ENCODE results near the gene CTNNBIP1. TPM values are rescaled to one million over a fixed set of nuclear protein-coding genes. Genes with fewer than 3 reads are reported as not detected.
A peak's percentile ranks its signal among the peaks of the same experiment; 100 is the strongest.

Gene CTNNBIP1
- total and polyA plus RNA-seq, 2 donors (not counting 1 experiment from before 2014, with no cell fraction given): 6.9 to 8.7 TPM

GRCh38 chr1:9903801-9904527, 6.1 kb downstream of the CTNNBIP1 start:
- H3K9ac ChIP-seq (ENCODE audit: low read length): no peak overlapping the region
- H3K9me3 ChIP-seq (ENCODE audit: control extremely low read depth in 1 of 3, control insufficient read depth in 2 of 3, insufficient read depth in 1 of 3, low read length in 2 of 3): no peaks in the 10 kb centered on the region
- DNase-seq (no peak), ATAC-seq (ENCODE audit: low read depth) (no peak)
- TF ChIP-seq CTCF (IDR thresholded peaks at IDR 0.05): no peak
- TF ChIP-seq EZH2 (IDR thresholded peaks at IDR 0.05; ENCODE audit: borderline replicate concordance, insufficient read depth, low read depth, low read length, poor library complexity, severe bottlenecking): no peak
- WGBS (ENCODE audit: insufficient coverage): 85% methylated on average over 4 of the region's 9 CpGs
- H3K36me3 ChIP-seq (replicated peaks in 1 of 2; ENCODE audit: control extremely low read depth in 1 of 2, control insufficient read depth in 1 of 2, extremely low read depth in 1 of 2, insufficient read depth in 2 of 2, low read length in 1 of 2): peaks cover 0 to 1% of the 10 kb centered on the region in 2 experiments
- ChIA-PET CTCF (interaction anchor here (0.5 to 1.1 kb wide), 2 partner anchors 36 to 50 kb away, joined by 3 to 4 read pairs; no protein-coding TSS in a partner anchor), POLR2A (interaction anchor here (0.6 kb wide), 2 partner anchors 12 to 1317 kb away, joined by 3 read pairs; no protein-coding TSS in a partner anchor)
- intact Hi-C loops (cut with micrococcal nuclease): no loop called here
- H3K4me2 ChIP-seq (replicated peaks; ENCODE audit: low read depth, low read length, poor library complexity, severe bottlenecking): no peak overlapping the region
- H3K4me1 ChIP-seq (ENCODE audit: control insufficient read depth in 2 of 2, insufficient read depth in 2 of 2, low read length in 2 of 2): peaks cover 13 to 19% of the 10 kb centered on the region in 2 donors
- Mint-ChIP-seq H3K9me3 (ENCODE audit: insufficient read depth) (no peaks in the 10 kb centered on the region), H3K27me3 (no peaks in the 10 kb centered on the region), H3K4me3 (no peak overlapping the region), H3K4me1 (peaks cover 20% of the 10 kb centered on the region), H3K27ac (no peak overlapping the region)
- no peak overlapping the region for H2AFZ ChIP-seq (ENCODE audit: insufficient read depth, low read depth, low read length, poor library complexity, severe bottlenecking)
- no peaks in the 10 kb centered on the region for H3K27me3 ChIP-seq (replicated peaks in 1 of 4; ENCODE audit: control extremely low read depth in 1 of 4, control insufficient read depth in 3 of 4, insufficient read depth in 4 of 4, low read length in 3 of 4)
- no peak overlapping the region for H3K27ac ChIP-seq (ENCODE audit: low read length in 2 of 2)
- no peak overlapping the region for H3K4me3 ChIP-seq (ENCODE audit: control extremely low read depth in 1 of 5, extremely low read depth in 1 of 5, insufficient read depth in 1 of 5, low read depth in 2 of 5, low read length in 4 of 5)
- H4K20me1 ChIP-seq (ENCODE audit: control insufficient read depth, insufficient read depth, low read length, poor library complexity, severe bottlenecking): no peaks in the 10 kb centered on the region
- peaks cover 36% of the 10 kb centered on the region for H3K79me2 ChIP-seq (ENCODE audit: control insufficient read depth, insufficient read depth, low read length)

GRCh38 chr1:9902060-9902452, 8.0 kb downstream of the CTNNBIP1 start:
- H2AFZ ChIP-seq (ENCODE audit: insufficient read depth, low read depth, low read length, poor library complexity, severe bottlenecking): no peak overlapping the region
- Mint-ChIP-seq H3K27ac (peak overlapping the region; percentile 6), H3K27me3 (no peaks in the 10 kb centered on the region), H3K4me1 (peaks cover 16% of the 10 kb centered on the region), H3K4me3 (no peak overlapping the region), H3K9me3 (ENCODE audit: insufficient read depth) (no peaks in the 10 kb centered on the region)
- ATAC-seq (ENCODE audit: low read depth) (no peak), DNase-seq (no peak)
- no peaks in the 10 kb centered on the region for H4K20me1 ChIP-seq (ENCODE audit: control insufficient read depth, insufficient read depth, low read length, poor library complexity, severe bottlenecking)
- intact Hi-C loops (cut with micrococcal nuclease): no loop called here
- H3K27ac ChIP-seq (ENCODE audit: low read length in 2 of 2): no peak overlapping the region
- H3K36me3 ChIP-seq (replicated peaks in 1 of 2; ENCODE audit: control extremely low read depth in 1 of 2, control insufficient read depth in 1 of 2, extremely low read depth in 1 of 2, insufficient read depth in 2 of 2, low read length in 1 of 2): peaks cover 0 to 1% of the 10 kb centered on the region in 2 experiments
- H3K79me2 ChIP-seq (ENCODE audit: control insufficient read depth, insufficient read depth, low read length): peaks cover 36% of the 10 kb centered on the region
- H3K9me3 ChIP-seq (ENCODE audit: control extremely low read depth in 1 of 3, control insufficient read depth in 2 of 3, insufficient read depth in 1 of 3, low read length in 2 of 3): no peaks in the 10 kb centered on the region
- WGBS (ENCODE audit: insufficient coverage): 98% methylated on average over 6 of the region's 6 CpGs
- CTCF ChIA-PET: no interaction called here
- peaks cover 12 to 16% of the 10 kb centered on the region in 2 donors for H3K4me1 ChIP-seq (ENCODE audit: control insufficient read depth in 2 of 2, insufficient read depth in 2 of 2, low read length in 2 of 2)
- no peak overlapping the region for H3K9ac ChIP-seq (ENCODE audit: low read length)
- H3K27me3 ChIP-seq (replicated peaks in 1 of 4; ENCODE audit: control extremely low read depth in 1 of 4, control insufficient read depth in 3 of 4, insufficient read depth in 4 of 4, low read length in 3 of 4): no peaks in the 10 kb centered on the region
- H3K4me3 ChIP-seq (ENCODE audit: control extremely low read depth in 1 of 5, extremely low read depth in 1 of 5, insufficient read depth in 1 of 5, low read depth in 2 of 5, low read length in 4 of 5): no peak overlapping the region
- no peak for TF ChIP-seq CTCF (IDR thresholded peaks at IDR 0.05)
- no peak for TF ChIP-seq EZH2 (IDR thresholded peaks at IDR 0.05; ENCODE audit: borderline replicate concordance, insufficient read depth, low read depth, low read length, poor library complexity, severe bottlenecking)
- POLR2A ChIA-PET: no interaction called here
- no peak overlapping the region for H3K4me2 ChIP-seq (replicated peaks; ENCODE audit: low read depth, low read length, poor library complexity, severe bottlenecking)
